Kidney (tissue), 2 donors: ENCODE measurements around the gene KHDC4. TPM values are rescaled to one million over a fixed set of nuclear protein-coding genes. Genes with fewer than 3 reads are reported as not detected.

ENCODE experiments used
- microRNA-seq: library from miRNA; unstranded; fragments of <30 nt; microRNA quantifications from one replicate; pipeline ENCODE4 v1.2.0, GENCODE V29; 2020
- polyA plus RNA-seq: library from polyadenylated mRNA; stranded (reverse); fragments of 350-450 nt; fragmentation: Illumina TruSeq; extraction: RNeasy Lipid Tissue Mini Kit (QIAGEN cat#74804); gene quantifications from one replicate; pipeline ENCODE4 v1.2.3, GENCODE V29; 2014; ENCODE audit warnings: low read depth, low replicate concordance; ENCODE audit not compliant: insufficient read depth
- total RNA-seq: library from RNA; stranded (reverse); fragmentation: NEBNext Ultra II Directional; extraction: Animal tissue kit (Norgen Biotek cat#: 25700); gene quantifications from one replicate; pipeline ENCODE4 v1.2.1, GENCODE V29; 2021
- donor health status: DM: yes; HTN: yes; CAD: no.

Gene KHDC4
- total and polyA plus RNA-seq, 2 donors from 2014 or later: 19.8 to 57.4 TPM

Small RNAs within 50 kb of the gene (microRNA-seq; reads per million reads assigned to microRNA genes)
- not detected for gene MIR6738

Other genes with a start within 250 kb of the KHDC4 start
- 67.1 TPM for gene YY1AP1, start 245.6 kb downstream of the KHDC4 start, total RNA-seq
- 33.4 TPM for gene YY1AP1, start 245.6 kb downstream of the KHDC4 start, polyA plus RNA-seq
- gene DAP3, start 245.3 kb downstream of the KHDC4 start, total RNA-seq: 85.2 TPM
- gene DAP3, start 245.3 kb downstream of the KHDC4 start, polyA plus RNA-seq: 92.2 TPM
- 62.1 TPM for gene GON4L, start 77.2 kb downstream of the KHDC4 start, total RNA-seq
- gene GON4L, start 77.2 kb downstream of the KHDC4 start, polyA plus RNA-seq: 14.2 TPM
- 16.8 TPM for gene SYT11, start 74.8 kb downstream of the KHDC4 start, total RNA-seq
- gene SYT11, start 74.8 kb downstream of the KHDC4 start, polyA plus RNA-seq: 8.4 TPM
- 40.8 TPM for gene RIT1, start 23.1 kb downstream of the KHDC4 start, total RNA-seq
- 33.2 TPM for gene RIT1, start 23.1 kb downstream of the KHDC4 start, polyA plus RNA-seq
- gene RXFP4, start 7.2 kb upstream of the KHDC4 start, total RNA-seq: not detected
- 0.32 TPM for gene RXFP4, start 7.2 kb upstream of the KHDC4 start, polyA plus RNA-seq
- gene ARHGEF2, start 44.1 kb upstream of the KHDC4 start, total RNA-seq: 99.6 TPM
- gene ARHGEF2, start 44.1 kb upstream of the KHDC4 start, polyA plus RNA-seq: 32.3 TPM
- gene SSR2, start 86.5 kb upstream of the KHDC4 start, total RNA-seq: 175 TPM
- gene SSR2, start 86.5 kb upstream of the KHDC4 start, polyA plus RNA-seq: 300 TPM
- 24.5 TPM for gene UBQLN4, start 119.4 kb upstream of the KHDC4 start, total RNA-seq
- 24.6 TPM for gene UBQLN4, start 119.4 kb upstream of the KHDC4 start, polyA plus RNA-seq
- gene LAMTOR2, start 120.4 kb upstream of the KHDC4 start, total RNA-seq: 50.8 TPM
- gene LAMTOR2, start 120.4 kb upstream of the KHDC4 start, polyA plus RNA-seq: 200 TPM
- gene RAB25, start 126.7 kb upstream of the KHDC4 start, total RNA-seq: 51.4 TPM
- gene RAB25, start 126.7 kb upstream of the KHDC4 start, polyA plus RNA-seq: 73.0 TPM
- gene MEX3A, start 148.1 kb upstream of the KHDC4 start, total RNA-seq: 1.7 TPM
- gene MEX3A, start 148.1 kb upstream of the KHDC4 start, polyA plus RNA-seq: 1.0 TPM
- gene LMNA, start 180.3 kb upstream of the KHDC4 start, total RNA-seq: 384 TPM
- 145 TPM for gene LMNA, start 180.3 kb upstream of the KHDC4 start, polyA plus RNA-seq
- gene SEMA4A, start 219.2 kb upstream of the KHDC4 start, total RNA-seq: 45.9 TPM
- gene SEMA4A, start 219.2 kb upstream of the KHDC4 start, polyA plus RNA-seq: 16.4 TPM